DOHH2 (cell line): Measurements from ENCODE around the gene NFRKB.

ENCODE experiments used
- H3F3A ChIP-seq: fragments of 200-600 bp; sonication (generic), shearing (Covaris generic); 2 replicates; pipeline ENCODE4 v1.6.0; 2016; ENCODE audit warnings: antibody characterized with exemption, mild to moderate bottlenecking; ENCODE audit not compliant: control insufficient read depth, insufficient read depth
- H3K27ac ChIP-seq: fragments of 200-600 bp; sonication (generic); 2 replicates; pipeline ENCODE4 v1.5.1; 2014; ENCODE audit warnings: low read depth, mild to moderate bottlenecking, low read length, moderate library complexity
- H3K27me3 ChIP-seq: fragments of 200-600 bp; sonication (generic); 2 replicates; pipeline ENCODE4 v1.6.1; 2014; ENCODE audit warnings: mild to moderate bottlenecking, low read length, mixed read lengths; ENCODE audit not compliant: control insufficient read depth
- H3K36me3 ChIP-seq: fragments of 200-600 bp; sonication (generic); 2 replicates; pipeline ENCODE4 v1.6.1; 2014; ENCODE audit warnings: mild to moderate bottlenecking, low read length, moderate library complexity, mixed read lengths; ENCODE audit not compliant: control insufficient read depth
- H3K4me1 ChIP-seq: fragments of 200-600 bp; sonication (generic); 2 replicates; pipeline ENCODE4 v1.6.1; 2014; ENCODE audit warnings: mild to moderate bottlenecking, low read length, mixed read lengths; ENCODE audit not compliant: control insufficient read depth
- H3K4me2 ChIP-seq: fragments of 200-600 bp; sonication (generic); 2 replicates; pipeline ENCODE4 v1.6.0; 2014; ENCODE audit warnings: mild to moderate bottlenecking, low read length, moderate library complexity
- H3K4me3 ChIP-seq: fragments of 200-600 bp; sonication (generic); 2 replicates; pipeline ENCODE4 v1.5.1; 2014; ENCODE audit warnings: mild to moderate bottlenecking, low read length, mixed read lengths
- H3K79me2 ChIP-seq: fragments of 200-600 bp; sonication (generic); 2 replicates; pipeline ENCODE4 v1.6.1; 2014; ENCODE audit warnings: mild to moderate bottlenecking, low read length, mixed read lengths; ENCODE audit not compliant: control insufficient read depth
- H3K9me2 ChIP-seq: fragments of 200-600 bp; sonication (generic); replicated peaks from 2 replicates; pipeline ENCODE4 v1.6.1; 2014; ENCODE audit warnings: mild to moderate bottlenecking, low read length, mixed read lengths; ENCODE audit not compliant: control insufficient read depth
- H3K9me3 ChIP-seq: fragments of 200-600 bp; sonication (generic); 2 replicates; pipeline ENCODE4 v1.6.1; 2014; ENCODE audit warnings: antibody characterized with exemption, low read length, mixed read lengths; ENCODE audit not compliant: control insufficient read depth, insufficient read depth
- H4K20me1 ChIP-seq: fragments of 200-600 bp; sonication (generic); 2 replicates; pipeline ENCODE4 v1.6.0; 2014; ENCODE audit warnings: low read depth, mild to moderate bottlenecking, antibody characterized with exemption, low read length, moderate library complexity; ENCODE audit not compliant: control insufficient read depth, insufficient read depth
- EZH2phosphoT487 ChIP-seq: fragments of 200-600 bp; sonication (generic); IDR thresholded peaks from 2 replicates; pipeline ENCODE4 v1.6.1; 2017; ENCODE audit warnings: borderline replicate concordance, mild to moderate bottlenecking, antibody characterized with exemption, low read length, moderate library complexity, mixed read lengths
- TF ChIP-seq, protein P1 (sequence below): fragments of 200-600 bp; sonication (generic); IDR thresholded peaks from one replicate; pipeline ENCODE4 v1.5.1; 2014; ENCODE audit warnings: antibody characterized with exemption, mild to moderate bottlenecking, low read depth, low read length; ENCODE audit not compliant: poor library complexity, severe bottlenecking

The NFRKB gene

DNA sequence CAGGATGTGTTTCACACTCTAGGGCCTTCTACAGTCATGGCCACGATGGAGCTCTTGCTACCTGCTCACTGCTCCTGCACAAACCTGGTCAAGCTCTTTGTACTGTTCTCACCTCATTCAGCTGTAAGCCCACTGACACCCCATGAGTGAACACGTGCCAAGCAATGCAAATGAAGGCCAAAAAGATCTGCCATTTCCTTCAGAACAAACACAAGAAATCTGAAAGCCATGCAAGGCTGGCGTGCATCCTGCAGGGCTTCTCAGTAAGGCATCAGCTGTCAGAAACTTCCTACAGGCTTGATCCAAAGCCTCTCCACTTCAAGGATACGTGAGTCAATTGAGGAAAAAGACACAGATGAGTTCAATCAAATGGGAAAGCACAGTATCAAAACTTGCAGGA is 44.1 kb upstream of the NFRKB start:
- peaks cover 86% of the 10 kb centered on the region for H3K36me3 ChIP-seq
- TF ChIP-seq, protein P1, sequence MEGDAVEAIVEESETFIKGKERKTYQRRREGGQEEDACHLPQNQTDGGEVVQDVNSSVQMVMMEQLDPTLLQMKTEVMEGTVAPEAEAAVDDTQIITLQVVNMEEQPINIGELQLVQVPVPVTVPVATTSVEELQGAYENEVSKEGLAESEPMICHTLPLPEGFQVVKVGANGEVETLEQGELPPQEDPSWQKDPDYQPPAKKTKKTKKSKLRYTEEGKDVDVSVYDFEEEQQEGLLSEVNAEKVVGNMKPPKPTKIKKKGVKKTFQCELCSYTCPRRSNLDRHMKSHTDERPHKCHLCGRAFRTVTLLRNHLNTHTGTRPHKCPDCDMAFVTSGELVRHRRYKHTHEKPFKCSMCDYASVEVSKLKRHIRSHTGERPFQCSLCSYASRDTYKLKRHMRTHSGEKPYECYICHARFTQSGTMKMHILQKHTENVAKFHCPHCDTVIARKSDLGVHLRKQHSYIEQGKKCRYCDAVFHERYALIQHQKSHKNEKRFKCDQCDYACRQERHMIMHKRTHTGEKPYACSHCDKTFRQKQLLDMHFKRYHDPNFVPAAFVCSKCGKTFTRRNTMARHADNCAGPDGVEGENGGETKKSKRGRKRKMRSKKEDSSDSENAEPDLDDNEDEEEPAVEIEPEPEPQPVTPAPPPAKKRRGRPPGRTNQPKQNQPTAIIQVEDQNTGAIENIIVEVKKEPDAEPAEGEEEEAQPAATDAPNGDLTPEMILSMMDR = no peak
- TF ChIP-seq EZH2phosphoT487 = no peak
- peak overlapping the region; percentile 67 for H3K4me2 ChIP-seq
- no peaks in the 10 kb centered on the region for H3K27me3 ChIP-seq
- peaks cover 56% of the 10 kb centered on the region for H3K79me2 ChIP-seq
- no peaks in the 10 kb centered on the region for H3K9me2 ChIP-seq
- H3K4me3 ChIP-seq = peak overlapping the region; percentile 52
- H4K20me1 ChIP-seq = no peaks in the 10 kb centered on the region
- H3K9me3 ChIP-seq = no peaks in the 10 kb centered on the region
- H3K4me1 ChIP-seq = peaks cover 64% of the 10 kb centered on the region
- peak overlapping the region; percentile 52 for H3K27ac ChIP-seq
- H3F3A ChIP-seq = peaks cover 6% of the 10 kb centered on the region; the same call in 1 of the 2 replicates

DNA sequence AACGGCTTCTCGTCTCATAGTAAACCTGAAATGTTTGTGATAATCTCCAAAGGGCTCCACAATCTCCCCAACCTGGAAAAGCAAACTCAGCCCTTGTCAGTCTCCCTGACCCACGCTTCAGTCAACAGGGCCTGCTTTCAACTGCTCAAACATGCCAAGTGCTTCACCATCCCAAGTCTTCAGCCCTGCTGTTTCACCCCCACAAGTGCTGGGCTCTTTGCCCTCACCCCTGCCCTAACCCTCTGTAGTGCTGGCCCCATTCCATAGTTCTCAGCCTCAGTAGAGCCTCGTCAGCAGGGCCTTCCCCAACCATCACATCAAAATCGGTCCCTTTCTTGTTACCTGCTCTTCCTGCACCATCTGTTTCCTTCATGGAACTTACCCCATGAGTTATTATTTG is 43.4 kb upstream of the NFRKB start:
- no peak overlapping the region; the same call in 1 of the 2 replicates for H3K4me2 ChIP-seq
- H3K9me2 ChIP-seq = no peaks in the 10 kb centered on the region
- H3K4me1 ChIP-seq = peaks cover 63% of the 10 kb centered on the region
- peaks cover 49% of the 10 kb centered on the region for H3K79me2 ChIP-seq
- no peaks in the 10 kb centered on the region for H3K9me3 ChIP-seq
- H3K27ac ChIP-seq = no peak overlapping the region
- H3K4me3 ChIP-seq = no peak overlapping the region
- H3F3A ChIP-seq = peaks cover 6% of the 10 kb centered on the region; the same call in 1 of the 2 replicates
- H3K36me3 ChIP-seq = peaks cover 89% of the 10 kb centered on the region
- TF ChIP-seq EZH2phosphoT487 = no peak
- TF ChIP-seq, protein P1 = no peak
- no peaks in the 10 kb centered on the region for H4K20me1 ChIP-seq
- H3K27me3 ChIP-seq = no peaks in the 10 kb centered on the region

DNA sequence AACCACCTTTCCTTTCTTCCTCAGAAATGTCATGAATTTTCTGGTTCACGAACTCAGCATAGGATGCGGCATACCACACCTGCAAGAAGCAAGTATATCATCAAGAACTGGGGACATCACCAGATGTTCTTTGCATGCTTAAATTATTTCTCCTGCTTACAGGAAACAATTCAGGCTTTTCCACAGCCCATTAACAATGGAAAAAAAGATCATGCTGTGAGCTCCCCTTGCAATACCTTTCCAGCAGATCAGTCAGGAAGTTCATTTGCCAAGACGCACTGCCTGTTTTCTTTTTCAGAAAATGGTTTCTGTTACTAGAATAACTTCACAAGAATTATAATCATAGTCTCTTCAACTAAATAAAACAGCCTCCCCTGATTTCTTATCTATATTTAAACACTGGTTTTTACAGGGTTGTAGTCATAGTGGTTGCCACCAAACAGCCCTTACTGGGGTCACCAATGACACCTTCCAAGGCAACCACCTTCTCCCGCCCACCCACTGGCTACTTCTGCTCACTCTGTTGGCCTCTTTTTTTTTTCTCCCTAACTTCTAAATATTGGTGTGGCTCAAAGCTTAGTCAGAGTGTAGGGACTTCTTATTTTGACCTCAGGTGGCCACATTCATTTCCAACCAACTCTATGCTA is 42.3 kb upstream of the NFRKB start:
- Histone ChIP-seq H3K4me3 (no peak overlapping the region), H3K79me2 (peaks cover 39% of the 10 kb centered on the region), H3F3A (peaks cover 6% of the 10 kb centered on the region; the same call in 1 of the 2 replicates), H3K36me3 (peaks cover 92% of the 10 kb centered on the region), H3K9me3 (no peaks in the 10 kb centered on the region), H3K4me2 (no peak overlapping the region; the same call in 1 of the 2 replicates), H3K27me3 (no peaks in the 10 kb centered on the region), H3K27ac (no peak overlapping the region), H4K20me1 (no peaks in the 10 kb centered on the region), H3K4me1 (peaks cover 53% of the 10 kb centered on the region), H3K9me2 (no peaks in the 10 kb centered on the region)
- no peak for TF ChIP-seq EZH2phosphoT487
- TF ChIP-seq, protein P1 = no peak
